ENCODE data around the gene S1PR4.

GRCh38 chr19:3161453-3161852 is 17.1 kb upstream of the S1PR4 start:
- TF ChIP-seq, protein P1, sequence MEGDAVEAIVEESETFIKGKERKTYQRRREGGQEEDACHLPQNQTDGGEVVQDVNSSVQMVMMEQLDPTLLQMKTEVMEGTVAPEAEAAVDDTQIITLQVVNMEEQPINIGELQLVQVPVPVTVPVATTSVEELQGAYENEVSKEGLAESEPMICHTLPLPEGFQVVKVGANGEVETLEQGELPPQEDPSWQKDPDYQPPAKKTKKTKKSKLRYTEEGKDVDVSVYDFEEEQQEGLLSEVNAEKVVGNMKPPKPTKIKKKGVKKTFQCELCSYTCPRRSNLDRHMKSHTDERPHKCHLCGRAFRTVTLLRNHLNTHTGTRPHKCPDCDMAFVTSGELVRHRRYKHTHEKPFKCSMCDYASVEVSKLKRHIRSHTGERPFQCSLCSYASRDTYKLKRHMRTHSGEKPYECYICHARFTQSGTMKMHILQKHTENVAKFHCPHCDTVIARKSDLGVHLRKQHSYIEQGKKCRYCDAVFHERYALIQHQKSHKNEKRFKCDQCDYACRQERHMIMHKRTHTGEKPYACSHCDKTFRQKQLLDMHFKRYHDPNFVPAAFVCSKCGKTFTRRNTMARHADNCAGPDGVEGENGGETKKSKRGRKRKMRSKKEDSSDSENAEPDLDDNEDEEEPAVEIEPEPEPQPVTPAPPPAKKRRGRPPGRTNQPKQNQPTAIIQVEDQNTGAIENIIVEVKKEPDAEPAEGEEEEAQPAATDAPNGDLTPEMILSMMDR (IDR thresholded peaks at IDR 0.05; ENCODE audit: insufficient read depth, low read length, poor library complexity, severe bottlenecking): no peak
- TF ChIP-seq EZH2phosphoT487 (conservative IDR thresholded peaks at IDR 0.05; ENCODE audit: low read length): no peak

All from SU-DHL-6 (cell line).